ENCODE measurements around the gene NEK9. TPM values are rescaled to one million over a fixed set of nuclear protein-coding genes. Genes with fewer than 3 reads are reported as not detected.

NEK9 gene
- 40.0 and 44.8 TPM in 2 replicates for total RNA-seq (2014; rRNA removed; shearing (Covaris generic))

- peaks cover 4% of the 10 kb centered on the region; the same call in 1 of the 2 replicates for H3K4me1 ChIP-seq
- H3K9me3 ChIP-seq (replicated peaks) = no peaks in the 10 kb centered on the region
- peak within 1 kb of the TSS; percentile 83 for H3K27ac ChIP-seq
- no peaks in the 10 kb centered on the region for H3K27me3 ChIP-seq
- H3K4me3 ChIP-seq = peak within 1 kb of the TSS; percentile 90
- H3K36me3 ChIP-seq = no peaks in the 10 kb centered on the region
- peak; percentile 91 to 92 for DNase-seq
These were observed at the start of gene NEK9 for GRCh38 chr14:75126679-75127473. Gene NEK9, minus strand, starts transcription at chr14:75127048. Its CDS starts 127 bp downstream, at chr14:75126921.

DNA sequence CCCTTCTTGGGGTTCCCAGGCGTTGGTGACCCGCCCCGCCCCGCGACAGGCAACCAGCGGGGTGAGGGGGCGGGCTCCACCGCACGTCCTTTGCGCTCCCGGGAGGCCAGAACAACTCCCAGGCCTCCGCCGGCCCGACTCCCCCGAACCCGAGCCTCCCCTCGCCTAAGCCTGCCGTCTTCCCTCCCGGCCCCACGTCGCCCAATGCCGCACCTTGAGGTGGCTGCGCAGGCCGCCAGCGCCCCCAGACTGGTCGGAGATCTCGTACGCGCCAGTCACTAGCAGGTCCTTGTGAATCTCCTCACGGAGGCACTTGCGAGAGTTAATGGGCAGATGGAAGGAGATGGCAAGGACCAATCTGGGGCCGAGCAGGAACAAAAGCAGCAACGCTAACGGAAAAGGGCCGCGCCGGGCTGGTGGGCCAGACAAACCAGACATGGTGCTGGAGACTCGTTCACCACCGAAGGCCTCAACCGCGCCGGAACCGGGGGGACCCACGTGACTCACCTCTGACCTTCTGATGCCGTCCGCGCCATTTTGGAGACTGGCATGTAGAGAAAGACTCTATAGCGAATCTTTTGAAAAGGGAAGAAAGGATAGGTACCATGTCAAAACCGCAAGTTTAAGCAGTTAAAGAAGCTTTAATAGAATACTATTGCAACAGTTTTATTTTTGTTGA is 49.4 kb upstream of the NEK9 start, which contains the start of gene TMED10:
Gene TMED10 (minus strand): TSS at position 471 of the 679 bp plus-strand sequence. CDS start 33 bp downstream, at position 438.
- H3K27ac ChIP-seq = peak within 1 kb of the TSS; percentile 89
- peaks cover 4% of the 10 kb centered on the region for H3K4me1 ChIP-seq
- H3K4me3 ChIP-seq = peak within 1 kb of the TSS; percentile 78
- H3K27me3 ChIP-seq = no peaks in the 10 kb centered on the region
- no peaks in the 10 kb centered on the region for H3K36me3 ChIP-seq
- H3K9me3 ChIP-seq (replicated peaks) = no peaks in the 10 kb centered on the region
- peak; percentile 87 to 92 for DNase-seq

DNA sequence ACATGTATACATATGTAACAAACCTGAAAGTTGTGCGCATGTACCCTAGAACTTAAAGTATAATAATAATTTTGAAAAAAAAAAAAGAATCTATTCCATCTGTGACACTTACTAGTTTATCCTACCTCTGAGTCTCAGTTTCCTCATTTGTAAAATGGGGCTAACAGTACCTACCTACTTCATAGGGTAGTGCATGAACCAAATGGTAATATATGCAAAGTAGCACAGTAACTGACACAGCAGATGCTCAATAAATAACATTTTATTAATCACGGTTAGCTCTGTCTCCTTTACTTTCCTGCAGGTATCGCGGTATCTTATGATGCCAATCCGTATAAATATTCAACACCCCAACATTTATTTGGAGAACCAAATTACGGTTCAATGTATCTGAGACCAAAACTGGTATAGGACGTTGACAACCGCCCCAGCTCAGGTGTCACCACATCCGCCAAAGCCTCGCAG is 48.9 kb upstream of the NEK9 start:
- Histone ChIP-seq H3K4me3 (peak overlapping the region; percentile 78), H3K27me3 (no peaks in the 10 kb centered on the region), H3K9me3 (replicated peaks) (no peaks in the 10 kb centered on the region), H3K4me1 (peaks cover 9% of the 10 kb centered on the region), H3K27ac (peak overlapping the region; percentile 89), H3K36me3 (no peaks in the 10 kb centered on the region)
- DNase-seq = no peak

DNA sequence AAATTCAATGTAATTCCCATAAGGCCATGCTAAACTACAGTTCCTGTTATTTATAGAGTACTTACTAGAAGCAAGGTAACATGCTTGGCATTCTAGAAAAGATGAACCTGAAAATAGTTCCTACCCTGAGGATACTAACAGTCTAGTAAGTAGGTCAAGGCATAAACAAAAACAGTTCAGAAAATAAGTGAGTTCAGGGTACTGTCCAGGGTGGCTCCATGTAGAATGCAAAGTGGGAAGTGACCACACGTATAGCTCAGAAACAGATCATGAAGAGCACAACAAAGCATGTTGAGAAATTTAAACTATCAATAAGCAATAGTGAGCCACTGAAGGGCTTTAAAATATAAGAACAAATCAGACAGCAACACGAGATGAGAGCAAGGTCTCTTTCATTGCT is 47.2 kb upstream of the NEK9 start:
- Histone ChIP-seq H3K4me3 (no peak overlapping the region), H3K27ac (no peak overlapping the region), H3K9me3 (replicated peaks) (no peaks in the 10 kb centered on the region), H3K36me3 (no peaks in the 10 kb centered on the region), H3K27me3 (no peaks in the 10 kb centered on the region), H3K4me1 (peaks cover 23% of the 10 kb centered on the region)
- DNase-seq = no peak

DNA sequence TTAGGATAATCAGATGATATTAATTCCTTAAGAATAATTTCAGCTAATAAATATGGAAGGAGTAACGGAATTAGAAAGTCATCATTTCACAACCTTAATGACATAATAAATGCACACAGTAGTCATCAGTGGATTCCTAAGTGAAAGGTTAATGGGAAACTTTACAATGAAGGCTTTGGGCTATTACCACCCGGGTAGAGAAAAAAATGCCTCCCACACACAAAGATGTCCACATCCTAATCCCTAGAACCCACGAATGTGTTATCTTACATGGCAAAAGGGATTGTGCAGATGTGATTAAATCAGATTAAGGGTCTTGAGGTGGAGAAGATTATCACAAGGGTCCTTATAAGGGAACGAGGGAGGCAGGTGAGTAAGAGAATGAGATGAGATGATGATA is 43.9 kb upstream of the NEK9 start:
- peaks cover 30% of the 10 kb centered on the region for H3K4me1 ChIP-seq
- H3K4me3 ChIP-seq = no peak overlapping the region
- H3K27ac ChIP-seq = peak overlapping the region; percentile 68
- no peaks in the 10 kb centered on the region for H3K9me3 ChIP-seq (replicated peaks)
- no peaks in the 10 kb centered on the region for H3K27me3 ChIP-seq
- no peaks in the 10 kb centered on the region for H3K36me3 ChIP-seq
- peak in 1 of 2 experiments; percentile 51 for DNase-seq

DNA sequence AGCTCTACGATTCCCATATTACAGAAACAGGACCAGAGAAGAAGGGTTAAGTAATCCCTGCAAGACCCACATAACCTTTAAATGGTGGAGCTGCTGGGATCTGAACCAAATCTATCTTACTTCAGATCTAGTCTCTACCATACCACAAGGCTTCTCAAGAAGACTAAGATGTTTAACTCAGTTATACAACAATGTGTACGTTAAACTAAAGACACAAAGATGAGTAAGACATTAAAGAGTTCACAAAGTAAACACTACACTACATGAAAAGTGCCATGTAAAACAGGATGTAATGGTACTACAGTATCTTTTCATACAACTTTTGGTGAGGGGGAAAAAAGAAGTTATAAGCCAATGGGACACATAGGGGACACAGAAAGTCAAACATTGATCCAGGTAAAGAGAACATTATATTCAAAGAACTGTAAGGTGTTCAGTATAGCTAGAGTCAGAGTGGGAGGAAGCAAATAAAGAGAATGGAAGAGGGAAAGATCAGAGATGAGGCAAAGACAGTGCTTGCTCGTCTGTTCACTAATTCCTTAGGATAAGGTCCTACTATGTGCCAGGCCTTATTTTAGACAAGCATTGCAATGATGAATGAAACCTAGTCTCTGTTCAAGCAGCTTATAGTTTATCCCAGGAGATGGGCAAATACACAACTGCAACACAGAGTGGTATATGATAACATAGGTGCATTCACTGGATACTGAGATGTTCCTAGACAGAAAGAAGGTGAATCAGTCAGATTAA is 41.9 kb upstream of the NEK9 start:
- no peak for DNase-seq

DNA sequence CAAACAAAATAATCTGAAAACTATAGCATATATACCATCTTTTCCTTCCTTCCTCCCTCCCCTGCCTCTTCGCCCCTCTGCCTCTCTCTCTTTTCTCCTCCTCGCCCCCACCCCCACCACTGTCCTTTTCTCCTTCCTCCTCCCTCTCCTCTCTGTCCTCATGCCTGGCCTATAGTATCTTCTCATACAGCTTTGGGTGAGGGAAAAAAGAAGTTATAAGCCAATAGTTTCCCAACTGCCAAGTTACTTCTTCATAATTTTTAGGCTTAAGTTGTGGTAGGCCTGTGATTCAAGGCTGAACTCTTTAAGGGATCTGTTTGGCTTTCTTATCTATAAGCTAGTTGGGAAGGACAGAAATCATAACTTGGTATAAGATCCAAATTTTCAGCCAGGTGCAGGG is 40.5 kb upstream of the NEK9 start:
- H3K36me3 ChIP-seq = no peaks in the 10 kb centered on the region
- H3K27ac ChIP-seq = no peak overlapping the region
- H3K27me3 ChIP-seq = no peaks in the 10 kb centered on the region
- no peaks in the 10 kb centered on the region for H3K9me3 ChIP-seq (replicated peaks)
- H3K4me1 ChIP-seq = peaks cover 31% of the 10 kb centered on the region
- H3K4me3 ChIP-seq = no peak overlapping the region
- DNase-seq = no peak

More for the DNA sequence above, 41.9 kb upstream of the NEK9 start:
- Histone ChIP-seq H3K4me1 (peaks cover 31% of the 10 kb centered on the region), H3K4me3 (no peak overlapping the region), H3K36me3 (no peaks in the 10 kb centered on the region), H3K27ac (no peak overlapping the region), H3K27me3 (no peaks in the 10 kb centered on the region), H3K9me3 (replicated peaks) (no peaks in the 10 kb centered on the region)

GRCh38 chr14:75165586-75166391 is 38.9 kb upstream of the NEK9 start:
- DNase-seq = peak; percentile 51 to 60
- H3K27me3 ChIP-seq = no peaks in the 10 kb centered on the region
- H3K4me1 ChIP-seq = peaks cover 25% of the 10 kb centered on the region
- H3K4me3 ChIP-seq = no peak overlapping the region
- H3K9me3 ChIP-seq (replicated peaks) = no peaks in the 10 kb centered on the region
- H3K36me3 ChIP-seq = no peaks in the 10 kb centered on the region
- H3K27ac ChIP-seq = peak overlapping the region; percentile 30

DNA sequence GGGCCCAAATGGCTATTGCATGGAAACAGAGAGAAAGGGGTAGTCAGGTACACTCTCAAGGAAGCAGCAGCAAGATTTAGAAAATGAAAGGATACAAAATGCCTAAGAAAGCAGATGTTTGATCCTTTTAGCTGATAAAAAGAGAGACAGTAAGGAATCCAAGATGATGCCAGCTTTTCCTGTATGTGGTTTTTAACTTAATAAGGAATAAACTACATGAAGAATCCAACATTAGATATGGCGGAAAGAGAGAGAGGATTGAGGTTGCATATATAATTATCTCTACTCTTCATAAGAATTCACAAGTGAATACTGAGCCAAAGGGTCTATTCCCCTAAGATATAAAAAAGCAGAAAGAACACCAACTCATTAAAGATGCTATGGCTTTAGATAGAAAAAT is 38.0 kb upstream of the NEK9 start:
- DNase-seq = no peak
- no peaks in the 10 kb centered on the region for H3K9me3 ChIP-seq (replicated peaks)
- no peaks in the 10 kb centered on the region for H3K36me3 ChIP-seq
- peaks cover 17% of the 10 kb centered on the region for H3K4me1 ChIP-seq
- no peak overlapping the region for H3K27ac ChIP-seq
- no peak overlapping the region for H3K4me3 ChIP-seq
- H3K27me3 ChIP-seq = no peaks in the 10 kb centered on the region

GRCh38 chr14:75163677-75164076 is 36.8 kb upstream of the NEK9 start:
- no peak overlapping the region for H3K4me3 ChIP-seq
- no peaks in the 10 kb centered on the region for H3K36me3 ChIP-seq
- H3K27ac ChIP-seq = no peak overlapping the region
- peaks cover 11% of the 10 kb centered on the region; the same call in 1 of the 2 replicates for H3K4me1 ChIP-seq
- H3K9me3 ChIP-seq (replicated peaks) = no peaks in the 10 kb centered on the region
- DNase-seq = no peak
- no peaks in the 10 kb centered on the region for H3K27me3 ChIP-seq

- Histone ChIP-seq H3K4me3 (no peak overlapping the region), H3K27ac (no peak overlapping the region), H3K27me3 (no peaks in the 10 kb centered on the region), H3K36me3 (no peaks in the 10 kb centered on the region), H3K4me1 (peaks cover 11% of the 10 kb centered on the region; the same call in 1 of the 2 replicates), H3K9me3 (replicated peaks) (no peaks in the 10 kb centered on the region)
- no peak for DNase-seq
These were observed 35.8 kb upstream of the NEK9 start for GRCh38 chr14:75162631-75163030.

DNA sequence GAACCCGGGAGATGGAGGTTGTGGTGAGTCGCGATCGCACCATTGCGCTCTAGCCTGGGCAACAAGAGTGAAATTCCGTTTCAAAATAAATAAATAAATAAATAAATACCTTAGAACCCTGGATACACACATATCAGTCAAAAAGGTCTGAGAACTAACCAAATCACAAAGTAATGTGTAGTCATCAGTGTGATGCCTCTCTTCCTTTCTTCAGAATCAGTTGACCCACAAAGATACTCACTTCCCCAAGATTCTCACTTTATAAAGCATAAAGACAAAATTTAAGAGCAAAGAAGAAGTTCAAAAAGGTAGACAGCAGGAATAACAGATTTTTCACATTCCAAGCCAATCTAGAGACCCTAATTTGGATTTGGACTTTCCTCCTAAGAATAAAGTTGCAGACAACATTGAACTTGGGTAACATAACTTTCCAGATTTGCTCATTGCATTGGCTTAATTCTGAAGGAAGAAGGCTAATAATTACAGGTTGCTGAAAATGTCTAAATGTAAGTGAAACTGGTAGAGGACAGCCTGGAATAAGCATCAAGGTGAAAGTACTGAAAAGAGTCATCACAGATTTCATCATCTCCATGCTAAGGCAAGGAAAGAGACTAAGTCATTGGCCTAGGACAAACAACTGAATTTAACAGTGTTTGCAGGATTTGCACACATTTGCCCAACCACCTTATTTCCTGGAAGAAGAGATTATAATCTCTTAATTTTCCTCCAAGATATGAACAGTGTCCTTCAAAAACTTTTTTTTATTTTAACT is 32.2 kb upstream of the NEK9 start:
- no peak for DNase-seq

GRCh38 chr14:75156901-75157300 is 30.1 kb upstream of the NEK9 start:
- no peak for DNase-seq
- Histone ChIP-seq H3K27ac (no peak overlapping the region), H3K4me3 (no peak overlapping the region), H3K27me3 (no peaks in the 10 kb centered on the region), H3K4me1 (no peaks in the 10 kb centered on the region), H3K36me3 (no peaks in the 10 kb centered on the region), H3K9me3 (replicated peaks) (no peaks in the 10 kb centered on the region)

More for the DNA sequence above, 32.2 kb upstream of the NEK9 start:
- no peaks in the 10 kb centered on the region for H3K27me3 ChIP-seq
- no peaks in the 10 kb centered on the region for H3K9me3 ChIP-seq (replicated peaks)
- no peak overlapping the region for H3K4me3 ChIP-seq
- H3K36me3 ChIP-seq = no peaks in the 10 kb centered on the region
- no peaks in the 10 kb centered on the region for H3K4me1 ChIP-seq
- H3K27ac ChIP-seq = no peak overlapping the region

All from SJCRH30 (cell line).